HG03565 (cell line): Measurements from ENCODE around the gene SMO.

Source experiments
- ATAC-seq: cut with Tn5 transposase; IDR thresholded peaks from one replicate; pipeline ENCODE4 v1.9.1; 2021; ENCODE audit warnings: mild to moderate bottlenecking, moderate library complexity; ENCODE audit not compliant: unreplicated experiment

SMO gene

GRCh38 chr7:129188372-129188891 lies at the start of gene SMO:
SMO (plus strand) TSS chr7:129188633; CDS start chr7:129189152, 519 bp downstream.
- no peak for ATAC-seq

- ATAC-seq: no peak
Measured at GRCh38 chr7:129143724-129144094, 44.7 kb upstream of the SMO start.

- peak; percentile 55 for ATAC-seq
Measured at GRCh38 chr7:129144095-129144833, 44.2 kb upstream of the SMO start, which contains the start of gene TSPAN33. TSPAN33 (plus strand) TSS chr7:129144707; CDS start chr7:129144981, 274 bp downstream.

GRCh38 chr7:129144834-129145668 lies 43.4 kb upstream of the SMO start:
- peak; percentile 11 for ATAC-seq

GRCh38 chr7:129146237-129146979 lies 42.0 kb upstream of the SMO start:
- ATAC-seq: peak; percentile 53

GRCh38 chr7:129147731-129148130 lies 40.7 kb upstream of the SMO start:
- ATAC-seq: no peak

GRCh38 chr7:129149511-129149910 lies 38.9 kb upstream of the SMO start:
- no peak for ATAC-seq

GRCh38 chr7:129150199-129150996 lies 38.0 kb upstream of the SMO start:
- no peak for ATAC-seq

- ATAC-seq: no peak
Measured at GRCh38 chr7:129157651-129158050, 30.8 kb upstream of the SMO start.

GRCh38 chr7:129159539-129159938 lies 28.9 kb upstream of the SMO start:
- no peak for ATAC-seq

- no peak for ATAC-seq
Measured at GRCh38 chr7:129160161-129160905, 28.1 kb upstream of the SMO start.

- ATAC-seq: no peak
Measured at GRCh38 chr7:129161524-129162225, 26.8 kb upstream of the SMO start.

- ATAC-seq: no peak
Measured at GRCh38 chr7:129162732-129163131, 25.7 kb upstream of the SMO start.

- no peak for ATAC-seq
Measured at GRCh38 chr7:129163875-129164544, 24.4 kb upstream of the SMO start.

GRCh38 chr7:129166745-129167144 lies 21.7 kb upstream of the SMO start:
- ATAC-seq: no peak

GRCh38 chr7:129167817-129168216 lies 20.6 kb upstream of the SMO start:
- ATAC-seq: no peak

GRCh38 chr7:129168231-129169021 lies 20.0 kb upstream of the SMO start:
- ATAC-seq: no peak
